Endothelial cell of umbilical vein (primary cell): Measurements from ENCODE around the gene CDKN2B-AS1.

ENCODE experiments used
- JUN ChIP-seq: IDR thresholded peaks from 2 replicates; pipeline ENCODE4 v1.6.1; 2011; ENCODE audit warnings: borderline replicate concordance, low read depth; ENCODE audit not compliant: insufficient read length, insufficient read depth
- MYC ChIP-seq: IDR thresholded peaks from one replicate; pipeline ENCODE4 v1.6.1; 2011; ENCODE audit warnings: mild to moderate bottlenecking, low read depth, low read length
- POLR2A ChIP-seq: IDR thresholded peaks from 2 replicates; pipeline ENCODE4 v1.6.1; 2012; ENCODE audit warnings: low read depth, mild to moderate bottlenecking, control low read depth, low read length
- TF ChIP-seq, protein P1 (sequence below), 2 donors: IDR thresholded peaks; 1 replicate in 1 of 2; 2 replicates in 1 of 2; pipeline ENCODE4 v1.5.1; 2011; ENCODE audit warnings: low read length in 2 of 2, mild to moderate bottlenecking in 2 of 2, moderate library complexity in 2 of 2, control low read depth in 1 of 2, inconsistent platforms in 1 of 2, low read depth in 1 of 2; ENCODE audit not compliant: insufficient read depth in 1 of 2; ENCODE audit errors: extremely low read depth in 1 of 2

GRCh38 chr9:22008384-22008716, 13.8 kb downstream of the CDKN2B-AS1 start:
- TF ChIP-seq POLR2A (no peak), MYC (no peak), JUN (no peak)
- TF ChIP-seq, protein P1, sequence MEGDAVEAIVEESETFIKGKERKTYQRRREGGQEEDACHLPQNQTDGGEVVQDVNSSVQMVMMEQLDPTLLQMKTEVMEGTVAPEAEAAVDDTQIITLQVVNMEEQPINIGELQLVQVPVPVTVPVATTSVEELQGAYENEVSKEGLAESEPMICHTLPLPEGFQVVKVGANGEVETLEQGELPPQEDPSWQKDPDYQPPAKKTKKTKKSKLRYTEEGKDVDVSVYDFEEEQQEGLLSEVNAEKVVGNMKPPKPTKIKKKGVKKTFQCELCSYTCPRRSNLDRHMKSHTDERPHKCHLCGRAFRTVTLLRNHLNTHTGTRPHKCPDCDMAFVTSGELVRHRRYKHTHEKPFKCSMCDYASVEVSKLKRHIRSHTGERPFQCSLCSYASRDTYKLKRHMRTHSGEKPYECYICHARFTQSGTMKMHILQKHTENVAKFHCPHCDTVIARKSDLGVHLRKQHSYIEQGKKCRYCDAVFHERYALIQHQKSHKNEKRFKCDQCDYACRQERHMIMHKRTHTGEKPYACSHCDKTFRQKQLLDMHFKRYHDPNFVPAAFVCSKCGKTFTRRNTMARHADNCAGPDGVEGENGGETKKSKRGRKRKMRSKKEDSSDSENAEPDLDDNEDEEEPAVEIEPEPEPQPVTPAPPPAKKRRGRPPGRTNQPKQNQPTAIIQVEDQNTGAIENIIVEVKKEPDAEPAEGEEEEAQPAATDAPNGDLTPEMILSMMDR (IDR thresholded peaks at IDR 0.05; ENCODE audit: extremely low read depth in 1 of 2, insufficient read depth in 1 of 2, low read depth in 1 of 2, low read length in 2 of 2) = no peak
